GM10266 (cell line): Measurements from ENCODE around the gene FHIT.
A peak's percentile ranks its signal among the peaks of the same experiment; 100 is the strongest.

Experiments
- DNase-seq: peaks from one replicate; pipeline ENCODE4 v3.0.0; 2012; ENCODE audit errors: extremely low spot score
- TF ChIP-seq, protein P1 (sequence below): IDR thresholded peaks from 2 replicates; pipeline ENCODE4 v1.5.1; 2012; ENCODE audit warnings: mild to moderate bottlenecking, low read depth; ENCODE audit not compliant: control insufficient read depth, insufficient read depth; ENCODE audit errors: missing control alignments

FHIT gene

DNA sequence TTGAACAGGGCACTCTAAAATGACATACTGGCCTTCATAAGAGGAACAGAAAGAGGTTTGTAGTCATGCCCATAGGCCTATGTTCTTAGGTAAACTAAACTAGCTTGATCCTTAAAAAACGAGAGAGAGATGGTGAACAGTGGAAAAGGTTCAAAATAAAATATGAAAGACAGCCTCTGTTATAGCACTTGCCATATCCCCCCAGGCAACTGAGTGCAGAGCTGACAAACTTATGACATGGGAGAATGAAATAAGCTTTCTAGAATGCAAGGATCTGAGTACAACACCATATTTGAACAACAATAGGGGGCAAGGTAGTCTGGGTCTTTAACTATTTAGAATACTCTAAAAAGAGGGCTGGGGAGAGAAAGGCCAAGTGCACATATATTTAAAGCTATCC lies 1500.9 kb downstream of the FHIT start:
- TF ChIP-seq, protein P1, sequence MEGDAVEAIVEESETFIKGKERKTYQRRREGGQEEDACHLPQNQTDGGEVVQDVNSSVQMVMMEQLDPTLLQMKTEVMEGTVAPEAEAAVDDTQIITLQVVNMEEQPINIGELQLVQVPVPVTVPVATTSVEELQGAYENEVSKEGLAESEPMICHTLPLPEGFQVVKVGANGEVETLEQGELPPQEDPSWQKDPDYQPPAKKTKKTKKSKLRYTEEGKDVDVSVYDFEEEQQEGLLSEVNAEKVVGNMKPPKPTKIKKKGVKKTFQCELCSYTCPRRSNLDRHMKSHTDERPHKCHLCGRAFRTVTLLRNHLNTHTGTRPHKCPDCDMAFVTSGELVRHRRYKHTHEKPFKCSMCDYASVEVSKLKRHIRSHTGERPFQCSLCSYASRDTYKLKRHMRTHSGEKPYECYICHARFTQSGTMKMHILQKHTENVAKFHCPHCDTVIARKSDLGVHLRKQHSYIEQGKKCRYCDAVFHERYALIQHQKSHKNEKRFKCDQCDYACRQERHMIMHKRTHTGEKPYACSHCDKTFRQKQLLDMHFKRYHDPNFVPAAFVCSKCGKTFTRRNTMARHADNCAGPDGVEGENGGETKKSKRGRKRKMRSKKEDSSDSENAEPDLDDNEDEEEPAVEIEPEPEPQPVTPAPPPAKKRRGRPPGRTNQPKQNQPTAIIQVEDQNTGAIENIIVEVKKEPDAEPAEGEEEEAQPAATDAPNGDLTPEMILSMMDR = no peak
- no peak for DNase-seq

DNA sequence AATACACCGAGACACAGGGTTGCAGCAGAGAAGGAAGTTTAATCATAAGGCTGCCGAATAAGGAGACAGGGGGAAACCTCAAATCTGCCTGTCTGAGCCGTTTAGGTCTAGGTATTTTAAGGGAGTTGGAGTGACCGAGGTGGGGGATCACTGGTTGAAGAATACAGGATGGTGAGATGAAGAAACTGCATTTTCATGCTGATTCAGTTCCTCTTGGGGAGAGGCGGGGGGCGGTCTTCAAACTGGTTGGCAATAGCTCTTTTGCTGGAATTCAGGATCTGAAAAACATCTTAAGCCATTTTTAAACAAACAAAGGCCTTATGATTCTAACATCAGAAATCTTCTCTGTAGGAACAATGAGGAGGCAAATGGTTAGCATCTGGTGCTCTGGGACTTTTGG lies 1502.0 kb downstream of the FHIT start:
- TF ChIP-seq, protein P1 = no peak
- no peak for DNase-seq

DNA sequence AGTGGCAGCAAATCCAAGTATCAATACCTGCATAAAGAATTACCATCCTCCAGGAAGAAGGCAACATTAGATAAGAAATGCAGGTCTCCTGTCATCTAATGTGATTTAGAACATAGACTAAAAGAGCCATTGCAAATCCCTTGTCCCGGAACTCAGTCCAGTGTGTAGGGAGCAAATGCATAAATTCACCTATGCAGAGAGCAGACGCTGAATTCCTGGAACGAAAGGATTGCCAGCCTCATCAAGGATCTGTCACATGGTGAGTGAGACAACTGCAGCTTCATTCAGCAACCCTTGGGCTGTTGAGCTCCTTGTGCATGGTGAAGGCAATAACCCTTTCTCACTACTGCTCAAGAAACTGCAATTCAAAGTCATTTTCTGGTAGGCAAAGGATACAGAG lies 1504.7 kb downstream of the FHIT start:
- TF ChIP-seq, protein P1 = no peak
- no peak for DNase-seq

DNA sequence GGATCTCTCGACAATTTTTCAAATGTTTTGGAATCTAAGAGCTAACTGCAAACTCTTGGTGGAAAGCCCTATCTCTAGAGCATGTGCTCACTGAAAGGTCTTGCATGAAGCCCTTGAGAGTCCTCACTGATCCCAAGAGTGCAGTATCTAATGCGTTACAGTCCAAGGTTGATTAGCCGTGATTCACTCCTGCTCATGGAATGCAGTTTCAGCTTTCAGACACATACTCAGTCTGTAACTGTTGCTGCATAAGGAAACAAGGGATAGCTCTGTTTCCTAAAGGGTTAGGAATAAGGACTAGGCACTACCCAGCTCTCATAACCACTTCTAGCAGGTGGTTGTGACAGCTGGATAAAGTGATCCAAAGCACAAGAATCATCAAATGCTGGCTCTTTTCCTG lies 1514.0 kb downstream of the FHIT start:
- no peak for DNase-seq
- TF ChIP-seq, protein P1 = no peak

DNA sequence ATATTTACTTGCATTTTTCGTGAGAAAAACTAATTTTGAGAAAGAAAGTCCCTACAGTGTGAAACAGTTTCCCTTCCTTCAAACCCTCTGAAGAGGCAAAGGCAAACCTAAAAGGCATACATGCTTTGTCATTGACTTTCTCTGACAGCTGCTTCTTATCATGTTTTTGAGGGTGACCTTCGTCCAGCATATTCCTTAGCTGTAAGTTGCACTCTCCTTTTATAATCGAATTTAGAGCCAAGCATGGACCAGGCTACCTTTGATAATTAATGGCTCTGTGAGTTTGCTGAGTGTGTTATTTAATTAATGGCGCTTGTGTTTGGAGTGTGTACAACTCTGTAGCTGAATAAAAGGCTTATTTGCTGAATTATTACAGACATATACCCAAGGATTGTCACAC lies 1517.2 kb downstream of the FHIT start:
- TF ChIP-seq, protein P1 = no peak
- no peak for DNase-seq

DNA sequence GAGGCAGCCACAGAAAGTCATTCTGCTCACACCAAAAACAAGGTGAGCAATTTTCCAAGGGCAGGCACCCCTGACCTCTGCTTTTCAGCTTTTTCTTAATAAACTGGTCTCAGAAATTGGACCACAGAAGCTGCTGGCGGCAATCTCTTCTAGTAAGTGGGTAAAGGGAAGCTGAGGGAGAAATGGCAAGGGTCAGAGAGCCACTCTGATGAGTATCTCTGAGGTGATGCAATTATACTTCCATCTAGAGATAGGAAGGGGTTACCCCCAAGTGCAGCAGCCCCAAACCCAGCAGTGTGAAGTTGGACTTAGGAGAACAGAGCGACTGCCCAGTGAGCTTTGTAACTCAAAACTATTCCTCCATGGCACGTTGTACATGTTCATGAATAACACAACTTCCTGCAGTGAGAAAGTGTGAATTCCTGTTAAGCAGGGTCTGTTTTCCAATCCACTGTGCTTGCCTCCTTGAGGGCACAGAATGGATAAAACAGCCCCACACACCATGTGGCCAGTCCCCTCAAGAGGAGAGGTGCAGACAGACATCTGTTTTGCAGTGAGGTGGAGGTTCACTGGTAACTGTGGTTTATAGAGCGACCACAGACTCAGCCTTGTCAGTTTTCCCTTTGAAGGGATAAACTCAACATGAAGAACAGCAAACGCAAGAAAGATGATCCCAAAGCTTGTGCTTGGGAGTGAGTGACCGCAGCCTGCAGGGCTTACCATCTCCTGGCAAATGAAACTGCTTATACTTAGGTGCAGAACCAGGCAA lies 1518.0 kb downstream of the FHIT start:
- TF ChIP-seq, protein P1 = no peak
- DNase-seq = no peak

DNA sequence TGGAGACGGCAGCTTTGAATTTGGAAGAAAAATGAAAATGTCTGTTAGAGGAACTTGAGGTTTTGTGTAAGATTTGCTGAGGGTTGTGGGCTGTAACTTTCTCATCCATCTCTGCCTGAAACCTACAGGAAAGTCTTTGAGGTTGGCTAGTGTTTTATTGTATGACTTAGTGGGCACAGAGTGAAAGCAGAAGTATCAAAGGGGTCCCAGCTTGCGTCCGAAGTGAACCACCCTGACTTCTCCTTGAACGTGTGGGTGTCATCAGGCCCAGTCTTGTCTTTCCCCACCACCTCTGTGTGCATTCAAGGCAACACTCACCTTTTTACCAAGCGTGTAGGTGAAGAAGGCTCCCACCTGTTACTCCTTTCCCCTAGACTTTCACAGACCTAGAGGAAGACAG lies 1519.3 kb downstream of the FHIT start:
- TF ChIP-seq, protein P1 = no peak
- peak; percentile 5 for DNase-seq
